AG10803 (cell line): Measurements from ENCODE around the gene NTSR1.

Experiments
- DNase-seq: peaks from one replicate; pipeline ENCODE4 v3.0.0; 2010; ENCODE audit warnings: low read depth
- H3K4me3 ChIP-seq: 2 replicates; pipeline ENCODE4 v1.5.1; 2011; ENCODE audit warnings: mild to moderate bottlenecking, low read length, control low read depth
- TF ChIP-seq, protein P1 (sequence below): conservative IDR thresholded peaks from 2 replicates; pipeline ENCODE4 v1.5.1; 2011; ENCODE audit warnings: mild to moderate bottlenecking, low read length, control low read depth, inconsistent platforms

Gene NTSR1

DNA sequence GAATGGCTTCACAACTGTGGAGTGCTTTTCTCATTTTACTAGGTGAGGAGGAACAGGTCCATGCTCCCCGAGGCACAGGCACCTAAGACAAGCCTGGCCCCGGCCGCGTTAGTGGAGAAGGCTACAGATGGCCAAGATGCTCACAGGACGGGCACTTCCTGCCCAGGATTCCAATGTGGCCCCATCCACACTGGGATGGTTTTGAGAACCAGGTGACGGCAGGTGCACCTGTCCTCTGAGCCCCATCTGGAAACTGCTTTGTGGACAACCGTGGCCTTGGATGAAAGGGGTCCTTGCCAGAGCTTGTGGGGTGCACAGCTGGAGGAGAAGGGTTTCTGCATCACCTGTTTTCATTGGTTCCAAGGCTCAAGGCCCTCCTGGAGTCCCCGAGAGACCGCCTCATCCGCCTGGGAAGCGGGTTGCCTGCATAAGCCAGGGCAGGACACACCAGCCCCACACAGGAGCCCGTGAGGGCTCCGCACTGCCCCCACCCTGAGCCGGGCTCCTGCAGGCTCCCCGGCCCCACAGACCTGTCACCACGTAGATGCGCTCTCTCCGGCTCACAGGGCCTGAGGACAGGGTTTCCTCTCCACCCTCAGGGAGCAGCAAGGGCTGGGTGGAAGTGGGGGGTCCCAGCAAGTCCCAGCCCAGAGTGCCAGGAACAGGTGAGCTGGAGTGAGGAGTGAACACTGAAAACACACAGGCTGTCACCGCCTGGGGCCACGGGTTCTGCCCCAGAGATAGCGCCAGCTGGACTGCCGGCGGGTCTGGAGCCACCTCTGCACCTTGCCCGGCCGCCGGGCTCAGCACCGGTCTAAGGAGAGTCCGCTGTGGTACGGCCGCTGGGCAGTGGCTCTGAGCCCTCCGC lies 18.3 kb downstream of the NTSR1 start:
- H3K4me3 ChIP-seq, result no peak overlapping the region
- TF ChIP-seq, protein P1, sequence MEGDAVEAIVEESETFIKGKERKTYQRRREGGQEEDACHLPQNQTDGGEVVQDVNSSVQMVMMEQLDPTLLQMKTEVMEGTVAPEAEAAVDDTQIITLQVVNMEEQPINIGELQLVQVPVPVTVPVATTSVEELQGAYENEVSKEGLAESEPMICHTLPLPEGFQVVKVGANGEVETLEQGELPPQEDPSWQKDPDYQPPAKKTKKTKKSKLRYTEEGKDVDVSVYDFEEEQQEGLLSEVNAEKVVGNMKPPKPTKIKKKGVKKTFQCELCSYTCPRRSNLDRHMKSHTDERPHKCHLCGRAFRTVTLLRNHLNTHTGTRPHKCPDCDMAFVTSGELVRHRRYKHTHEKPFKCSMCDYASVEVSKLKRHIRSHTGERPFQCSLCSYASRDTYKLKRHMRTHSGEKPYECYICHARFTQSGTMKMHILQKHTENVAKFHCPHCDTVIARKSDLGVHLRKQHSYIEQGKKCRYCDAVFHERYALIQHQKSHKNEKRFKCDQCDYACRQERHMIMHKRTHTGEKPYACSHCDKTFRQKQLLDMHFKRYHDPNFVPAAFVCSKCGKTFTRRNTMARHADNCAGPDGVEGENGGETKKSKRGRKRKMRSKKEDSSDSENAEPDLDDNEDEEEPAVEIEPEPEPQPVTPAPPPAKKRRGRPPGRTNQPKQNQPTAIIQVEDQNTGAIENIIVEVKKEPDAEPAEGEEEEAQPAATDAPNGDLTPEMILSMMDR, result no peak
- DNase-seq, result no peak

DNA sequence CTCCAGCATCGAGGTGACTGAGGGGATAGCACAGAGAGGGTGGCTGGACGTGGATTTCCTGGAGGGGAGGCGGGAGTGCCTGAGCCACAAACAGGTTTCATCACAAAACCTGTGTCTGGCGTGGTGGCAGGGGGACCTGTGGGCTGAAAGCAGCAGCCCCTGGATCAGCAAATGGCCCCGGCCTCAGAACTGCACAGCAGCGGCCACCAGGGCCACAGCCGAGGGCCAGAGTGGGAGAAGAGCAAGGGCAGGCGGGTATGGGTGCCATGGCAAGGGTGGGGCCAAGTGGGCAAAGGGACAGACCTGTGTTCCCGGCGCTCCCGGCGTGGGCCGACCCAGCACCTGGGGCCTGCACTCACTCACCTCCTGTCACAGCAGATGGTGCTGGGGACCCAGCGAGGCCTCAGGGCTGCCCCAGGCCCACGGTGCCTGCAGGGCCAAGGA lies 19.0 kb downstream of the NTSR1 start:
- no peak for DNase-seq
- no peak overlapping the region for H3K4me3 ChIP-seq

DNA sequence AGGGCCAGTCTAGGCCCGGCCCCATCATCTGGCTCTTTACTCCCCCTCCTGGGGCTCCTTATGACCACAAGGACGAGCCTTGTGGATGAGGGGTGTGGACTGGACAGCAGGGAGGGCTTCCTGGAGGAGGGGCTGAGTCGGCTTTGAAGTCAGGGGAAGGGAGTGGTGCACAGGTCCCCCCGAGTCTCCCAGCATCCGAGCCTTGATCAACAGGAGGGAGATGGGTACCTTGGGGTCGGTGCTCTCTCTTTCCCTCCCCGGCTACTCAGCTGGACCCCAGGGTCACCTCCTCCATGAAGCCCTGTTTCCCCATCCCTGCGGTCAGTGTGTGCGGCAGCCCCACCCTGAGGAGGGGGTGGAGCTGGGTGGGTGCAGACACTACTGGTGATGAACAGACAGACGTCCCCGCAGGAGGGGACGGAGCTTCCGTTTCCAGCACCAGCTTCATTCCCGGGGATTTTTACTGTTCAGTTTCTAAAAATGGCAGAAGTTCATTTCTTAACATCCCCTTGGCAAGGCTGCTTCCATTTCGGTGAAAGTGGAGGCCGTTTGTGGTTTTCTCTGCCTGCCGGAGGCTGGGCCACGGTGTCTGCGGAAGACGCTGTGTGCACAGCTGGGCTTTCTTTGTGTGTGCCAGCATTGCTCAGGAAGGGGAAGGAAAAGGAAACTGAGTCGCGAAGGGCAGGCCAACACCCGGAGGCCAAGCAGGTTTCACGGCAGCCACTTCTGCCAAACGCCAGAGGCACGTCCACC lies 19.6 kb downstream of the NTSR1 start:
- TF ChIP-seq, protein P1, result no peak
- DNase-seq, result no peak
- no peak overlapping the region for H3K4me3 ChIP-seq

More for the DNA sequence above, 19.0 kb downstream of the NTSR1 start:
- TF ChIP-seq, protein P1, result no peak

DNA sequence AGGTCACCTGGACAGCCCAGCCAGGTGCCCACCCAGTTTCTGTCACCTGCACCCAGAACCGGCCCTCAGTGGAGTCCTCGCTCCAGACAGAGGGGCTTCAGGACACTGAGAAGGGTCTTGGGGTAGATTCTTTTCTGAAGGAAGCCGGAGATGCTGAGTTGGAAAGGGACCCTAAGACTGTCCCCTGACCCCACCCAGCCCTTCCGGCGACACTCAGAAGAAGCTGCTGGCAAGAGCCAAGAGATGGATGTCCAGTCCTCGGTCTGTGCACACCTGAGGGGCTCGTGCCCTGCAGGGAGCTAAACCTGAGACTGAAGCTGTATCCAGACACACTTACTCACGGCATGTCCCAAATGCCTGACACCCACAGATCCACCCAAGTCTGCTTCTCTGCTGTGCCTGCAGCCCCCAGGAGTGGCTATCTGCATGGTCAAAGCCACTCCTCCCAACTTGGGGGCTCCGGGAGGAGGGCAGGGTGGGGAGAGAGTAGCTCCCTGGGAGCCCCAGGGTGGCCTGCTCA lies 20.2 kb downstream of the NTSR1 start:
- H3K4me3 ChIP-seq, result no peak overlapping the region
- DNase-seq, result no peak

DNA sequence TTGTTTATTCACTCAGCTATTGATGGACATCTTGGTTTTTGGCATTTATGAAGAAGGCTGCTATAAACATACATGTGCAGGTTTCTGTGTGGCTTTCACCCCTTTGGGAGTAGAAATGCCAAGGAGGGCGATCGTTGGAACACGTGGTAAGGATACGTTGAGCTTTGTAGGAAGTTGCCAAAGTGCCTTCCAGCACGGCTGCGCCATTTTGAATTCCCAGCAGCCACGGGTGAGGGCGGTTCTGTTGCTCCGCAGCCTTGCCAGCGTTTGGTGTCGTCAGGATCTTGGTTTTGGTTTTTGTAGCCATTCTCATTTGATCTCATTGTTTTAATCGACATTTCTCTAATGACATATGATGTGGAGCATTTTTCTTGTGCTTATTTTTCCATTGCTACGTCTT lies 21.8 kb downstream of the NTSR1 start:
- no peak for DNase-seq
- TF ChIP-seq, protein P1, result no peak
- H3K4me3 ChIP-seq, result no peak overlapping the region

More for the DNA sequence above, 20.2 kb downstream of the NTSR1 start:
- TF ChIP-seq, protein P1, result no peak

DNA sequence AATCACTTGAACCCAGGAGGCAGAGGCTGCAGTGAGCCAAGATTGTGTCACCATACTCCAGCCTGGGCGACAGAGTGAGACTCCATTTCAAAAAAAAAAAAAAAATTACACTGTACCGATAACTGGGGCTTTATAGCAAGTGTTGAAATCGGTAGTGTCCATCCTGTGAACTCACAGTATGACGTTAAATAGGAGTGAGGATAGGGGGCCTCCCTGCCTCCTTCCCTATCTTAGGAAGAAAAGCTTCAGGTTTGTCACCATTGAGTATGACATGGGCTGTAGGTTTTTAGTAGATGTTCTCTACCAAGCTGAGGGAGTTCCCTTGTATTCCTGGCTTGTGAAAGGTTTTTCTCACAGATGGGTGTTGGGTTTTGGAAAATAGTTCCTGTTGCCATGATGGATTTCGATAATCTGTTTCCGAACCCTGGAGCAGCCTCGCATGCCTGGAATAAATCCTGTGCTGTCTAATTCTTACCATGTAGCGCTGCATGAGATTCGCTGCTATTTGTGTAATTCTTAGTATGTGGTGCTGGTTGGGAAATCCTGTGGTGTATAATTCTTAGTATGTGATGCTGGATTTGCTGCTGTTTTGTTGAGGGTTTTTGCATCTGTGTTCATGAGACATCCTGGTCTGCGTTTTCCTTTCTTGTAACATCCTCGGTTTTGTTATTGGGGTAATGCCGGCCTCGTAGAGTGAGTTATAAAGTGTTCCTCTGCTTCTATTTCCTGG lies 23.6 kb downstream of the NTSR1 start:
- TF ChIP-seq, protein P1, result no peak
- no peak overlapping the region for H3K4me3 ChIP-seq
- no peak for DNase-seq
